HEK293 (cell line): ENCODE results near the gene GGN.

Experiments used
- EGR2 ChIP-seq: fragments of 450-650 bp; formaldehyde crosslinking; IDR thresholded peaks from 2 replicates; pipeline ENCODE4 v1.5.1; 2016; ENCODE audit warnings: low read depth, missing biosample characterization, missing genetic modification characterization
- GLI2 ChIP-seq: fragments of 450-650 bp; formaldehyde crosslinking; IDR thresholded peaks from 2 replicates; pipeline ENCODE4; 2017; ENCODE audit warnings: missing biosample characterization, missing genetic modification characterization, low read depth, borderline replicate concordance
- GLI4 ChIP-seq: fragments of 450-650 bp; formaldehyde crosslinking; IDR thresholded peaks from 2 replicates; pipeline ENCODE4 v1.5.1; 2016; ENCODE audit warnings: missing biosample characterization, missing genetic modification characterization
- HOXD13 ChIP-seq: sonication (generic); formaldehyde crosslinking; IDR thresholded peaks from 2 replicates; pipeline ENCODE4 v1.8.0; 2022; ENCODE audit warnings: missing genetic modification reagents, borderline replicate concordance
- MZF1 ChIP-seq: fragments of 450-650 bp; formaldehyde crosslinking; IDR thresholded peaks from 2 replicates; pipeline ENCODE4 v1.5.1; 2017; ENCODE audit warnings: missing biosample characterization, missing genetic modification characterization, borderline replicate concordance
- REST ChIP-seq: fragments of 450-650 bp; formaldehyde crosslinking; IDR thresholded peaks from 2 replicates; pipeline ENCODE4 v1.5.1; 2016; ENCODE audit warnings: missing biosample characterization, missing genetic modification characterization
- ZBTB49 ChIP-seq: fragments of 450-650 bp; formaldehyde crosslinking; IDR thresholded peaks from 2 replicates; pipeline ENCODE4 v1.5.1; 2016; ENCODE audit warnings: missing biosample characterization, missing genetic modification characterization, low read depth
- ZBTB7A ChIP-seq: fragments of 450-650 bp; formaldehyde crosslinking; IDR thresholded peaks from 2 replicates; pipeline ENCODE4 v1.5.1; 2016; ENCODE audit warnings: low read depth, missing biosample characterization, missing genetic modification characterization
- ZIC2 ChIP-seq: fragments of 450-650 bp; formaldehyde crosslinking; IDR thresholded peaks from 2 replicates; pipeline ENCODE4 v1.5.1; 2016; ENCODE audit warnings: missing biosample characterization, missing genetic modification characterization
- ZNF114 ChIP-seq: fragments of 450-650 bp; formaldehyde crosslinking; IDR thresholded peaks from 2 replicates; pipeline ENCODE4 v1.5.0; 2017; ENCODE audit warnings: missing biosample characterization, missing genetic modification characterization
- ZNF132 ChIP-seq: fragments of 450-650 bp; formaldehyde crosslinking; IDR thresholded peaks from 2 replicates; pipeline ENCODE4 v1.5.1; 2017; ENCODE audit warnings: missing biosample characterization, missing genetic modification characterization, borderline replicate concordance
- ZNF19 ChIP-seq: fragments of 450-650 bp; formaldehyde crosslinking; IDR thresholded peaks from 2 replicates; pipeline ENCODE4; 2016; ENCODE audit warnings: missing biosample characterization, missing genetic modification characterization, low read depth
- ZNF2 ChIP-seq: fragments of 450-650 bp; formaldehyde crosslinking; IDR thresholded peaks from 2 replicates; pipeline ENCODE4 v1.5.1; 2016; ENCODE audit warnings: missing biosample characterization, missing genetic modification characterization
- ZNF302 ChIP-seq: fragments of 450-650 bp; formaldehyde crosslinking; IDR thresholded peaks from 2 replicates; pipeline ENCODE4 v1.5.1; 2016; ENCODE audit warnings: missing biosample characterization, missing genetic modification characterization, low read depth
- ZNF416 ChIP-seq: fragments of 450-650 bp; formaldehyde crosslinking; IDR thresholded peaks from 2 replicates; pipeline ENCODE4 v1.5.1; 2016; ENCODE audit warnings: missing biosample characterization, missing genetic modification characterization
- ZNF433 ChIP-seq: fragments of 450-650 bp; formaldehyde crosslinking; IDR thresholded peaks from 2 replicates; pipeline ENCODE4 v1.5.1; 2016; ENCODE audit warnings: missing biosample characterization, missing genetic modification characterization, low read depth
- ZNF473 ChIP-seq: fragments of 450-650 bp; formaldehyde crosslinking; IDR thresholded peaks from 2 replicates; pipeline ENCODE4 v1.5.1; 2017; ENCODE audit warnings: missing biosample characterization, missing genetic modification characterization
- ZNF521 ChIP-seq: fragments of 450-650 bp; formaldehyde crosslinking; IDR thresholded peaks from 2 replicates; pipeline ENCODE4 v1.5.1; 2017; ENCODE audit warnings: missing biosample characterization, mild to moderate bottlenecking, missing genetic modification characterization
- ZNF529 ChIP-seq: fragments of 450-650 bp; formaldehyde crosslinking; IDR thresholded peaks from 2 replicates; pipeline ENCODE4 v1.5.1; 2017; ENCODE audit warnings: missing genetic modification characterization, missing biosample characterization; ENCODE audit not compliant: insufficient replicate concordance
- ZNF707 ChIP-seq: fragments of 450-650 bp; formaldehyde crosslinking; IDR thresholded peaks from 2 replicates; pipeline ENCODE4 v1.5.1; 2016; ENCODE audit warnings: missing biosample characterization, missing genetic modification characterization
- ZSCAN30 ChIP-seq: fragments of 450-650 bp; IDR thresholded peaks from 2 replicates; pipeline ENCODE4 v1.5.1; 2018; ENCODE audit warnings: missing biosample characterization, mild to moderate bottlenecking, missing genetic modification characterization, moderate library complexity
- ZSCAN5A ChIP-seq: fragments of 450-650 bp; formaldehyde crosslinking; IDR thresholded peaks from 2 replicates; pipeline ENCODE4 v1.5.1; 2016; ENCODE audit warnings: missing biosample characterization, missing genetic modification characterization
- ZXDB ChIP-seq: fragments of 450-650 bp; formaldehyde crosslinking; IDR thresholded peaks from 2 replicates; pipeline ENCODE4 v1.5.1; 2016; ENCODE audit warnings: missing biosample characterization, missing genetic modification characterization
- TF ChIP-seq, protein P1 (sequence below): fragments of 450-650 bp; formaldehyde crosslinking; IDR thresholded peaks from 2 replicates; pipeline ENCODE4 v1.5.1; 2016; ENCODE audit warnings: missing biosample characterization, missing genetic modification characterization
- TF ChIP-seq, protein P2 (sequence below): fragments of 450-650 bp; formaldehyde crosslinking; IDR thresholded peaks from 2 replicates; pipeline ENCODE4 v1.5.1; 2017; ENCODE audit warnings: missing biosample characterization, missing genetic modification characterization
- TF ChIP-seq, protein P3 (sequence below): fragments of 450-650 bp; formaldehyde crosslinking; IDR thresholded peaks from 2 replicates; pipeline ENCODE4 v1.5.1; 2017; ENCODE audit warnings: missing biosample characterization, missing genetic modification characterization
- TF ChIP-seq, protein P4 (sequence below): fragments of 450-650 bp; formaldehyde crosslinking; IDR thresholded peaks from 2 replicates; pipeline ENCODE4 v1.5.1; 2016; ENCODE audit warnings: missing biosample characterization, missing genetic modification characterization

The GGN gene

DNA sequence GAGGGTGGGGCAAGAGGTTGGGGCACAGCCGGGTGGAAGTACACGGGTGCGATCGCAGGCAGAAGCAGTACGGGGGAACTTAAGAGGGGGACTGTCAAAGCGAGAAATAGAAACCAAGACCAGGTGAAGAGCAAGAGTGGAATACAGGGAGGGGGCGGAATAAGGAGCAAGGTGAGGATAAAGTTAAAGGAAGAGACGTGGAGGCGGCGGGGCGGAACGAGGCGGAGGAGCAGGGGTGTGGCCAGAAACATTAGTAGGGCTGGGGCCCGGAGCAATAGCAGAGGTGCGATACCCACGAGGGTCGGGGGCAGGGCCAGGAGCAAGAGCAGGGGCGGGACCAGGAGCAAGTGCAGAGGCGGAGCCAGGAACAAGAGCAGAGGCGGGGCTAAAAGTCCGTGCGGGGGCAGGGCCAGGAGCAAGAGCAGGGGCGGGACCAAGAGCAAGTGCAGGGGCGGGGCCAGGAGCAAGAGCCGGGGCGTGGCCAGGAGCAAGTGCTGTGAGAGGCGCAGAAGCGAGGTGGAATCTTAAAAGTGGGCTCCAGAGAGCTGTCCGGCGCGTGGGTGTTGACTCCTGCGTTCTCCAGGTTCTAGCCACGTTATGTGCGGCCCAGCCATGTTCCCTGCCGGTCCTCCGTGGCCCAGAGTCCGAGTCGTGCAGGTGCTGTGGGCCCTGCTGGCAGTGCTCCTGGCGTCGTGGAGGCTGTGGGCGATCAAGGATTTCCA lies 51.0 kb downstream of the GGN start (continued):
- TF ChIP-seq ZBTB49 (tag by site-specific recombination) (no peak), EGR2 (tag by site-specific recombination) (peak; percentile 98), ZNF521 (tag by site-specific recombination) (no peak), GLI4 (tag by site-specific recombination) (no peak), ZIC2 (tag by site-specific recombination) (no peak), ZNF19 (tag by site-specific recombination) (no peak), MZF1 (tag by site-specific recombination) (no peak; the same call in 1 of the 2 replicates), GLI2 (no peak), ZNF114 (tag by site-specific recombination) (no peak), ZNF473 (tag by site-specific recombination) (no peak), ZNF433 (tag by site-specific recombination) (no peak), ZXDB (tag by site-specific recombination) (peak; percentile 100), HOXD13 (CRISPR knock-in tag) (no peak), ZSCAN30 (tag by site-specific recombination) (no peak), ZNF529 (tag by site-specific recombination) (no peak), ZSCAN5A (tag by site-specific recombination) (peak; percentile 98), ZNF416 (peak; percentile 78), ZBTB7A (tag by site-specific recombination) (peak; percentile 98), ZNF302 (tag by site-specific recombination) (no peak), REST (tag by site-specific recombination) (peak; percentile 92), ZNF707 (tag by site-specific recombination) (peak; percentile 53; the same call in 1 of the 2 replicates), ZNF132 (tag by site-specific recombination) (no peak), ZNF2 (tag by site-specific recombination) (peak; percentile 95)
- TF ChIP-seq, protein P1, sequence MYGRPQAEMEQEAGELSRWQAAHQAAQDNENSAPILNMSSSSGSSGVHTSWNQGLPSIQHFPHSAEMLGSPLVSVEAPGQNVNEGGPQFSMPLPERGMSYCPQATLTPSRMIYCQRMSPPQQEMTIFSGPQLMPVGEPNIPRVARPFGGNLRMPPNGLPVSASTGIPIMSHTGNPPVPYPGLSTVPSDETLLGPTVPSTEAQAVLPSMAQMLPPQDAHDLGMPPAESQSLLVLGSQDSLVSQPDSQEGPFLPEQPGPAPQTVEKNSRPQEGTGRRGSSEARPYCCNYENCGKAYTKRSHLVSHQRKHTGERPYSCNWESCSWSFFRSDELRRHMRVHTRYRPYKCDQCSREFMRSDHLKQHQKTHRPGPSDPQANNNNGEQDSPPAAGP (tag by site-specific recombination) = peak; percentile 73
- TF ChIP-seq, protein P2, sequence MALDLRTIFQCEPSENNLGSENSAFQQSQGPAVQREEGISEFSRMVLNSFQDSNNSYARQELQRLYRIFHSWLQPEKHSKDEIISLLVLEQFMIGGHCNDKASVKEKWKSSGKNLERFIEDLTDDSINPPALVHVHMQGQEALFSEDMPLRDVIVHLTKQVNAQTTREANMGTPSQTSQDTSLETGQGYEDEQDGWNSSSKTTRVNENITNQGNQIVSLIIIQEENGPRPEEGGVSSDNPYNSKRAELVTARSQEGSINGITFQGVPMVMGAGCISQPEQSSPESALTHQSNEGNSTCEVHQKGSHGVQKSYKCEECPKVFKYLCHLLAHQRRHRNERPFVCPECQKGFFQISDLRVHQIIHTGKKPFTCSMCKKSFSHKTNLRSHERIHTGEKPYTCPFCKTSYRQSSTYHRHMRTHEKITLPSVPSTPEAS (tag by site-specific recombination) = peak; percentile 28; the same call in 1 of the 2 replicates
- TF ChIP-seq, protein P3, sequence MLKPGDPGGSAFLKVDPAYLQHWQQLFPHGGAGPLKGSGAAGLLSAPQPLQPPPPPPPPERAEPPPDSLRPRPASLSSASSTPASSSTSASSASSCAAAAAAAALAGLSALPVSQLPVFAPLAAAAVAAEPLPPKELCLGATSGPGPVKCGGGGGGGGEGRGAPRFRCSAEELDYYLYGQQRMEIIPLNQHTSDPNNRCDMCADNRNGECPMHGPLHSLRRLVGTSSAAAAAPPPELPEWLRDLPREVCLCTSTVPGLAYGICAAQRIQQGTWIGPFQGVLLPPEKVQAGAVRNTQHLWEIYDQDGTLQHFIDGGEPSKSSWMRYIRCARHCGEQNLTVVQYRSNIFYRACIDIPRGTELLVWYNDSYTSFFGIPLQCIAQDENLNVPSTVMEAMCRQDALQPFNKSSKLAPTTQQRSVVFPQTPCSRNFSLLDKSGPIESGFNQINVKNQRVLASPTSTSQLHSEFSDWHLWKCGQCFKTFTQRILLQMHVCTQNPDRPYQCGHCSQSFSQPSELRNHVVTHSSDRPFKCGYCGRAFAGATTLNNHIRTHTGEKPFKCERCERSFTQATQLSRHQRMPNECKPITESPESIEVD (tag by site-specific recombination) = no peak
- TF ChIP-seq, protein P4, sequence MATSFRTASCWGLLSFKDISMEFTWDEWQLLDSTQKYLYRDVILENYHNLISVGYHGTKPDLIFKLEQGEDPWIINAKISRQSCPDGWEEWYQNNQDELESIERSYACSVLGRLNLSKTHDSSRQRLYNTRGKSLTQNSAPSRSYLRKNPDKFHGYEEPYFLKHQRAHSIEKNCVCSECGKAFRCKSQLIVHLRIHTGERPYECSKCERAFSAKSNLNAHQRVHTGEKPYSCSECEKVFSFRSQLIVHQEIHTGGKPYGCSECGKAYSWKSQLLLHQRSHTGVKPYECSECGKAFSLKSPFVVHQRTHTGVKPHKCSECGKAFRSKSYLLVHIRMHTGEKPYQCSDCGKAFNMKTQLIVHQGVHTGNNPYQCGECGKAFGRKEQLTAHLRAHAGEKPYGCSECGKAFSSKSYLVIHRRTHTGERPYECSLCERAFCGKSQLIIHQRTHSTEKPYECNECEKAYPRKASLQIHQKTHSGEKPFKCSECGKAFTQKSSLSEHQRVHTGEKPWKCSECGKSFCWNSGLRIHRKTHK (tag by site-specific recombination) = no peak
